BJ (cell line): Measurements from ENCODE around the gene GLTP. TPM values are rescaled to one million over a fixed set of nuclear protein-coding genes. Genes with fewer than 3 reads are reported as not detected.

Source experiments
- CTCF ChIA-PET: fragments of 350-600 bp; formaldehyde crosslinking; extraction: SDS; loops from one replicate; lab custom pipeline; 2021; ENCODE audit warnings: antibody characterized with exemption, inconsistent platforms; lab: Yijun Ruan, JAX
- POLR2A ChIA-PET: fragments of 300-600 bp; sonication (Branson Sonifier 250); formaldehyde crosslinking; extraction: SDS; loops from one replicate; lab custom pipeline; 2021; ENCODE audit warnings: antibody characterized with exemption; lab: Charles Lee
- DNase-seq: peaks from one replicate; pipeline ENCODE4 v3.0.0-alpha.2; 2011; ENCODE audit warnings: low read depth
- H3K27me3 ChIP-seq: 2 replicates; pipeline ENCODE4 v1.6.0; 2011; ENCODE audit warnings: low read length; ENCODE audit not compliant: control insufficient read depth, insufficient read depth
- H3K36me3 ChIP-seq: 2 replicates; pipeline ENCODE4 v1.5.1; 2011; ENCODE audit warnings: low read length; ENCODE audit not compliant: control insufficient read depth, insufficient read depth
- H3K4me3 ChIP-seq: 2 replicates; pipeline ENCODE4 v1.5.1; 2011; ENCODE audit warnings: low read depth, mild to moderate bottlenecking, control low read depth, low read length
- CTCF ChIP-seq: IDR thresholded peaks from 2 replicates; pipeline ENCODE4 v1.5.1; 2011; ENCODE audit warnings: low read depth, mild to moderate bottlenecking, control low read depth, inconsistent platforms, low read length, moderate library complexity; ENCODE audit not compliant: insufficient read depth
- polyA plus RNA-seq: library from polyadenylated mRNA; depleted of rRNA; stranded (reverse); fragments of >200 nt; gene quantifications from 2 replicates; pipeline ENCODE4 v1.2.3, GENCODE V29; 2011

Gene GLTP
- polyA plus RNA-seq, 1 experiment: 33.8 TPM

- Histone ChIP-seq H3K4me3 (no peak overlapping the region), H3K36me3 (no peaks in the 10 kb centered on the region; the same call in 1 of the 2 replicates), H3K27me3 (no peaks in the 10 kb centered on the region)
- ChIA-PET POLR2A (no interaction called here), CTCF (interaction anchor here (0.9 to 1.6 kb wide), 4 partner anchors 9 to 25 kb away, joined by 3 to 7 read pairs (median 4); no protein-coding TSS in a partner anchor)
- no peak for DNase-seq
- TF ChIP-seq CTCF: no peak
These were observed 49.0 kb downstream of the GLTP start for GRCh38 chr12:109831365-109831764.

DNA sequence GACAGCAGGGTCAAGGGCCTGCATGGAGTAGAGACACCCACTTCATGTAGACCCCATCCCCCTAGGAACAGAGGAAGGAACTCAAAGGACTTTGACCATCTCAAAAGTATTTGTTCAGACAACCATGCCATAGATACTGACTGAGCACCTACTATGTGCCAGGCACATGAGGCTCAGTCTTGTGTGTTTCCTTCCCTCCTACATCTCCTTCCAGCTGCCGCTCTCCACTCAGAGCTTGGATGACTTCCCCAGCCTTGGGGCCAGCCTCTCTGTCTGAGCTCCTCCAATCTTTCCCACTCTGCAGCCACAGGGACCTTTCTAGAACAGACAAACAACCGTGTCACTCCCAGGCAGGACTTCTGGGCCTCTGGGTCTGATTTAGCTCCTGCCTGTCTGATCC lies 49.6 kb downstream of the GLTP start:
- Histone ChIP-seq H3K4me3 (no peak overlapping the region), H3K27me3 (no peaks in the 10 kb centered on the region), H3K36me3 (no peaks in the 10 kb centered on the region; the same call in 1 of the 2 replicates)
- no peak for TF ChIP-seq CTCF
- ChIA-PET CTCF (interaction anchor here (0.9 to 1.3 kb wide), 4 partner anchors 10 to 19 kb away, joined by 3 to 5 read pairs (median 3); no protein-coding TSS in a partner anchor), POLR2A (no interaction called here)
- DNase-seq: no peak

- ChIA-PET POLR2A (no interaction called here), CTCF (interaction anchor here (0.9 to 1.3 kb wide), 4 partner anchors 11 to 19 kb away, joined by 3 to 5 read pairs (median 3); no protein-coding TSS in a partner anchor)
- Histone ChIP-seq H3K4me3 (no peak overlapping the region), H3K36me3 (no peaks in the 10 kb centered on the region; the same call in 1 of the 2 replicates), H3K27me3 (no peaks in the 10 kb centered on the region)
- DNase-seq: no peak
- no peak for TF ChIP-seq CTCF
These were observed 50.1 kb downstream of the GLTP start for GRCh38 chr12:109830267-109830666.

GRCh38 chr12:109829667-109830066 lies 50.7 kb downstream of the GLTP start:
- Histone ChIP-seq H3K27me3 (no peaks in the 10 kb centered on the region), H3K36me3 (no peaks in the 10 kb centered on the region; the same call in 1 of the 2 replicates), H3K4me3 (no peak overlapping the region)
- no peak for TF ChIP-seq CTCF
- CTCF ChIA-PET: interaction anchor here (0.6 to 2.1 kb wide), 4 partner anchors 11 to 360 kb away, joined by 3 to 10 read pairs (median 5); no protein-coding TSS in a partner anchor
- DNase-seq: no peak
- POLR2A ChIA-PET: no interaction called here

GRCh38 chr12:109828754-109829511 lies 51.4 kb downstream of the GLTP start:
- no peaks in the 10 kb centered on the region; the same call in 1 of the 2 replicates for H3K36me3 ChIP-seq
- CTCF ChIA-PET: interaction anchor here (0.6 to 2.1 kb wide), 4 partner anchors 10 to 359 kb away, joined by 4 to 10 read pairs (median 5); no protein-coding TSS in a partner anchor
- no peak overlapping the region for H3K4me3 ChIP-seq
- H3K27me3 ChIP-seq: no peaks in the 10 kb centered on the region
- no peak for TF ChIP-seq CTCF
- DNase-seq: no peak
- POLR2A ChIA-PET: no interaction called here
